ENCODE data around the gene SDK2. TPM values are rescaled to one million over a fixed set of nuclear protein-coding genes. Genes with fewer than 3 reads are reported as not detected.

The SDK2 gene
- total and polyA plus RNA-seq, 11 donors: 0.84 to 4.0 (median 2.6) TPM

DNA sequence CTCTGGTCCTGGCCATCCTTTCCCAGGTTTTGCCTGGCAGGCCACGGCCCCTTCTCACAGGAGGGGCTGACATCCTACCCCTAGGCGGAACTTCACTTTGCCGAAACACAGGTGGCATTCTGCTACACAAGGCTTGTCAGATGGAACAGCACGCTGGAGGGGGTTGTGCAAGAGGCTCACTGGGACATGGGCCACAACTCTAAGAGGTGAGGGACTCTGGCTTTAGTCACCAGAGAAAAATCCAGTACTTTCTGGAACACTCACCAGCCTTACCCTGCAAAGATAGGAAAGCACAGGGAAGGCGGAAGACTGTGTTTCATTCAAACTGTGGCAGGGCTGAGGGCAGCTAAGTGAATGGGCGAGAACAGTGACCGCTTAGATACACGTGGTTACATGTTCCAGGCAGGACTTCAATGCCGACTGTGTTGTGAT is 350.7 kb downstream of the SDK2 start:
- intact Hi-C loops (cut with DNase I): loop anchor here in 3 of 10 donors (2.0 kb wide), 3 partner anchors 13 to 17 kb away; no protein-coding TSS in a partner anchor
- Histone ChIP-seq H3K9me3 (no peaks in the 10 kb centered on the region), H3K36me3 (no peaks in the 10 kb centered on the region), H3K27me3 (no peaks in the 10 kb centered on the region), H3K4me1 (peaks cover 30 to 93% (median 78%) of the 10 kb centered on the region in 12 donors), H3K4me3 (no peak overlapping the region), H3K27ac (peak overlapping the region in 11 of 12 donors; percentile 89 to 99 (median 96))
- ATAC-seq (peak; percentile 27 to 67 (median 53)), DNase-seq (peak in 4 of 5 donors; percentile 60 to 85 (median 68))
- TF ChIP-seq, protein P1, sequence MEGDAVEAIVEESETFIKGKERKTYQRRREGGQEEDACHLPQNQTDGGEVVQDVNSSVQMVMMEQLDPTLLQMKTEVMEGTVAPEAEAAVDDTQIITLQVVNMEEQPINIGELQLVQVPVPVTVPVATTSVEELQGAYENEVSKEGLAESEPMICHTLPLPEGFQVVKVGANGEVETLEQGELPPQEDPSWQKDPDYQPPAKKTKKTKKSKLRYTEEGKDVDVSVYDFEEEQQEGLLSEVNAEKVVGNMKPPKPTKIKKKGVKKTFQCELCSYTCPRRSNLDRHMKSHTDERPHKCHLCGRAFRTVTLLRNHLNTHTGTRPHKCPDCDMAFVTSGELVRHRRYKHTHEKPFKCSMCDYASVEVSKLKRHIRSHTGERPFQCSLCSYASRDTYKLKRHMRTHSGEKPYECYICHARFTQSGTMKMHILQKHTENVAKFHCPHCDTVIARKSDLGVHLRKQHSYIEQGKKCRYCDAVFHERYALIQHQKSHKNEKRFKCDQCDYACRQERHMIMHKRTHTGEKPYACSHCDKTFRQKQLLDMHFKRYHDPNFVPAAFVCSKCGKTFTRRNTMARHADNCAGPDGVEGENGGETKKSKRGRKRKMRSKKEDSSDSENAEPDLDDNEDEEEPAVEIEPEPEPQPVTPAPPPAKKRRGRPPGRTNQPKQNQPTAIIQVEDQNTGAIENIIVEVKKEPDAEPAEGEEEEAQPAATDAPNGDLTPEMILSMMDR (IDR thresholded peaks at IDR 0.05): no peak
- 39 to 52% (median 46%) methylated on average over 9 of the region's 9 CpGs for WGBS, 4 donors

GRCh38 chr17:73293031-73293430 is 351.2 kb downstream of the SDK2 start:
- intact Hi-C loops (cut with DNase I): loop anchor here in 3 of 10 donors (2.0 kb wide), 3 partner anchors 14 to 18 kb away; no protein-coding TSS in a partner anchor
- H3K36me3 ChIP-seq: no peaks in the 10 kb centered on the region
- peaks cover 29 to 93% (median 78%) of the 10 kb centered on the region in 12 donors for H3K4me1 ChIP-seq
- ATAC-seq (no peak), DNase-seq (no peak)
- H3K27me3 ChIP-seq: no peaks in the 10 kb centered on the region
- 67 to 77% (median 69%) methylated on average over 11 of the region's 11 CpGs for WGBS, 4 donors
- peak overlapping the region; percentile 89 to 99 (median 96) for H3K27ac ChIP-seq
- no peak overlapping the region for H3K4me3 ChIP-seq
- TF ChIP-seq, protein P1 (IDR thresholded peaks at IDR 0.05): no peak
- TF ChIP-seq POLR2A (IDR thresholded peaks at IDR 0.05): no peak
- no peaks in the 10 kb centered on the region for H3K9me3 ChIP-seq

- no peaks in the 10 kb centered on the region for H3K27me3 ChIP-seq
- H3K4me3 ChIP-seq: peak overlapping the region in 5 of 12 donors; percentile 11 to 32 (median 23)
- DNase-seq (peak; percentile 77 to 92 (median 79)), ATAC-seq (peak; percentile 73 to 83 (median 76))
- intact Hi-C loops (cut with DNase I): loop anchor here in 3 of 10 donors (2.0 kb wide), 3 partner anchors 15 to 19 kb away; no protein-coding TSS in a partner anchor
- WGBS, 4 donors: 24 to 35% (median 29%) methylated on average over 8 to 12 of the region's 12 CpGs
- no peaks in the 10 kb centered on the region for H3K9me3 ChIP-seq
- TF ChIP-seq POLR2A (IDR thresholded peaks at IDR 0.05): no peak
- TF ChIP-seq, protein P1 (IDR thresholded peaks at IDR 0.05): peak in 1 of 12 donors; percentile 10
- no peaks in the 10 kb centered on the region for H3K36me3 ChIP-seq
- H3K4me1 ChIP-seq: peaks cover 29 to 93% (median 83%) of the 10 kb centered on the region in 12 donors
- H3K27ac ChIP-seq: peak overlapping the region; percentile 89 to 99 (median 96)
Observed at GRCh38 chr17:73292031-73292531, 352.2 kb downstream of the SDK2 start.

GRCh38 chr17:73291260-73291801 is 352.9 kb downstream of the SDK2 start:
- H3K4me3 ChIP-seq: peak overlapping the region in 6 of 12 donors; percentile 4 to 32 (median 18)

More at GRCh38 chr17:73291260-73291801, 352.9 kb downstream of the SDK2 start:
- peaks cover 0 to 4% (median under 1%) of the 10 kb centered on the region in 9 donors for H3K36me3 ChIP-seq
- intact Hi-C loops (cut with DNase I): no loop called here
- H3K27me3 ChIP-seq: no peaks in the 10 kb centered on the region
- DNase-seq: peak in 4 of 5 donors; percentile 70 to 90 (median 72)
- TF ChIP-seq, protein P1 (IDR thresholded peaks at IDR 0.05): no peak
- TF ChIP-seq POLR2A (IDR thresholded peaks at IDR 0.05): no peak
- peaks cover 29 to 100% (median 91%) of the 10 kb centered on the region in 12 donors for H3K4me1 ChIP-seq
- peak overlapping the region; percentile 89 to 99 (median 96) for H3K27ac ChIP-seq
- H3K9me3 ChIP-seq: no peaks in the 10 kb centered on the region
- peak in 3 of 4 donors; percentile 44 to 58 (median 58) for ATAC-seq
- WGBS, 4 donors: 48 to 64% (median 54%) methylated on average over 7 to 8 of the region's 8 CpGs
